ENCODE results near the gene IL5RA.

GRCh38 chr3:3082234-3082924 lies 27.8 kb downstream of the IL5RA start:
- TF ChIP-seq POU6F1 (CRISPR knock-in tag; IDR thresholded peaks at IDR 0.05; ENCODE audit: borderline replicate concordance, low read depth) (no peak), TOX (CRISPR knock-in tag; IDR thresholded peaks at IDR 0.05; ENCODE audit: borderline replicate concordance) (no peak), PATZ1 (CRISPR knock-in tag; IDR thresholded peaks at IDR 0.05; ENCODE audit: borderline replicate concordance) (no peak), ZNF70 (CRISPR knock-in tag; IDR thresholded peaks at IDR 0.05) (no peak), ZC3H10 (CRISPR knock-in tag; IDR thresholded peaks at IDR 0.05) (no peak), ZNF565 (CRISPR knock-in tag; conservative IDR thresholded peaks at IDR 0.05; ENCODE audit: low read depth) (no peak), ARNTL (CRISPR knock-in tag; IDR thresholded peaks at IDR 0.05; ENCODE audit: borderline replicate concordance, low read depth) (no peak), ESRRG (CRISPR knock-in tag; IDR thresholded peaks at IDR 0.05) (no peak), RARB (CRISPR knock-in tag; IDR thresholded peaks at IDR 0.05) (no peak), SNAI2 (CRISPR knock-in tag; IDR thresholded peaks at IDR 0.05) (no peak), ZFP30 (CRISPR knock-in tag; IDR thresholded peaks at IDR 0.05) (no peak)

Measured in SK-N-SH treated with all-trans-retinoic acid at 6 μM for 48 hours (cell line).